Esophagus muscularis mucosa (tissue), 3 donors: ENCODE data around the gene CXXC5.

ENCODE experiments used
- POLR2A ChIP-seq: fragments of 450-650 bp; IDR thresholded peaks from one replicate; pipeline ENCODE4 v1.6.1; 2017; ENCODE audit warnings: antibody characterized with exemption, moderate library complexity, mild to moderate bottlenecking, low read depth
- POLR2AphosphoS5 ChIP-seq, 2 donors: sonication (generic); formaldehyde crosslinking; IDR thresholded peaks; one replicate each; pipeline ENCODE4 v1.6.1; 2017; ENCODE audit warnings: antibody characterized with exemption in 2 of 2
- TF ChIP-seq, protein P1 (sequence below), 3 experiments: fragments of 200-600 bp in 2 of 3; fragments of 450-650 bp in 1 of 3; sonication (generic) in 2 of 3; IDR thresholded peaks; one replicate each; pipeline ENCODE4 v1.5.1; 2017 to 2019; ENCODE audit warnings: antibody characterized with exemption in 3 of 3, mild to moderate bottlenecking in 2 of 3, moderate library complexity in 1 of 3

DNA sequence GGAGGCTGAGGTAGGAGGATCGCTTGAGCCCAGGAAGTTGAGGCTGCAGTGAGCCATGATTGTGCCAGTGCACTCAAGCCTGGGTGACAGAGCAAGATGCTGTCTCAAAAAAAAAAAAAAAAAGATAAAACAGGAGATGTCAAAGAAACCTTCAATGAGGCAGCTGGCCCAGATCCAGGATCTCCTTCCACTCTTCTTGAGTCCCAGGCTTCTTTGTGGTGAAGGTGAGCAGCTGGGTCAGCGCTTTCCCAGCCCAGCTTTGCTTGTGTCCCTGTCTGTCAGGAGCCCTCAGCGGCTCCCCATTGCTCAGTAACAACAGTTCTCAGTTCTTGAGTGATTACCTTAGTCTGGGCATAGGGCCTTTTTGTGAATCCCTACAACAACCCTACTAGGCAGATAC lies 78.1 kb downstream of the CXXC5 start:
- TF ChIP-seq, protein P1, sequence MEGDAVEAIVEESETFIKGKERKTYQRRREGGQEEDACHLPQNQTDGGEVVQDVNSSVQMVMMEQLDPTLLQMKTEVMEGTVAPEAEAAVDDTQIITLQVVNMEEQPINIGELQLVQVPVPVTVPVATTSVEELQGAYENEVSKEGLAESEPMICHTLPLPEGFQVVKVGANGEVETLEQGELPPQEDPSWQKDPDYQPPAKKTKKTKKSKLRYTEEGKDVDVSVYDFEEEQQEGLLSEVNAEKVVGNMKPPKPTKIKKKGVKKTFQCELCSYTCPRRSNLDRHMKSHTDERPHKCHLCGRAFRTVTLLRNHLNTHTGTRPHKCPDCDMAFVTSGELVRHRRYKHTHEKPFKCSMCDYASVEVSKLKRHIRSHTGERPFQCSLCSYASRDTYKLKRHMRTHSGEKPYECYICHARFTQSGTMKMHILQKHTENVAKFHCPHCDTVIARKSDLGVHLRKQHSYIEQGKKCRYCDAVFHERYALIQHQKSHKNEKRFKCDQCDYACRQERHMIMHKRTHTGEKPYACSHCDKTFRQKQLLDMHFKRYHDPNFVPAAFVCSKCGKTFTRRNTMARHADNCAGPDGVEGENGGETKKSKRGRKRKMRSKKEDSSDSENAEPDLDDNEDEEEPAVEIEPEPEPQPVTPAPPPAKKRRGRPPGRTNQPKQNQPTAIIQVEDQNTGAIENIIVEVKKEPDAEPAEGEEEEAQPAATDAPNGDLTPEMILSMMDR (IDR thresholded peaks at IDR 0.05): no peak
- TF ChIP-seq POLR2AphosphoS5 (IDR thresholded peaks at IDR 0.05): no peak
- TF ChIP-seq POLR2A: no peak
